Panc1 (cell line): ENCODE results near the gene TSSC4. TPM values are rescaled to one million over a fixed set of nuclear protein-coding genes. Genes with fewer than 3 reads are reported as not detected.

Source experiments
- ATAC-seq: fragments of 200-7000 bp; cut with Tn5 transposase; 2 replicates; pipeline ENCODE4 v1.9.1; 2020; ENCODE audit warnings: mild to moderate bottlenecking, moderate library complexity
- BruUV-seq: library from RNA; stranded (reverse); fragments of 400-500 nt; replicated peaks from 2 replicates; lab custom pipeline; 2021; lab: Mats Ljungman, UMichigan
- CTCF ChIA-PET: fragments of 300-600 bp; sonication (Branson Sonifier 250); formaldehyde crosslinking; loops from one replicate; lab custom pipeline; 2022; ENCODE audit warnings: antibody characterized with exemption; lab: Charles Lee
- POLR2A ChIA-PET: fragments of 300-600 bp; sonication (Branson Sonifier 250); formaldehyde crosslinking; loops from one replicate; lab custom pipeline; 2022; ENCODE audit warnings: antibody characterized with exemption; lab: Charles Lee
- DNase-seq: peaks from one replicate; pipeline ENCODE4 v3.0.0-alpha.2; 2010; ENCODE audit warnings: low read depth, low spot score
- H3K27ac ChIP-seq: 2 replicates; pipeline ENCODE4 v1.5.1; 2011; ENCODE audit warnings: mild to moderate bottlenecking, low read length, inconsistent platforms
- H3K27me3 ChIP-seq: fragments of 200-500 bp; sonication (Bioruptor generic); 2 replicates; pipeline ENCODE4 v1.6.0; 2014; ENCODE audit warnings: low read length, inconsistent platforms; ENCODE audit not compliant: control insufficient read depth, insufficient read depth
- H3K36me3 ChIP-seq: fragments of 200-500 bp; sonication (Bioruptor generic); 2 replicates; pipeline ENCODE4 v1.5.1; 2014; ENCODE audit warnings: inconsistent platforms, mild to moderate bottlenecking, low read length, moderate library complexity; ENCODE audit not compliant: control insufficient read depth, insufficient read depth
- H3K4me1 ChIP-seq: 2 replicates; pipeline ENCODE4 v1.5.1; 2011; ENCODE audit warnings: inconsistent platforms, mild to moderate bottlenecking, low read length, moderate library complexity; ENCODE audit not compliant: control insufficient read depth, insufficient read depth
- H3K4me3 ChIP-seq, 2 experiments: 2 replicates each; pipeline ENCODE4 v1.5.1; 2011 to 2012; ENCODE audit warnings: low read depth in 2 of 2, low read length in 2 of 2, mild to moderate bottlenecking in 2 of 2, inconsistent platforms in 1 of 2, moderate library complexity in 1 of 2
- H3K9me3 ChIP-seq: fragments of 200-500 bp; sonication (Bioruptor generic); 2 replicates; pipeline ENCODE4 v1.5.1; 2014; ENCODE audit warnings: low read depth, mild to moderate bottlenecking, inconsistent platforms, low read length, moderate library complexity; ENCODE audit not compliant: control insufficient read depth, insufficient read depth
- POLR2AphosphoS5 ChIP-seq: IDR thresholded peaks from 2 replicates; pipeline ENCODE4 v1.6.1; 2012; ENCODE audit warnings: mild to moderate bottlenecking, low read depth, low read length, moderate library complexity
- SIN3A ChIP-seq: IDR thresholded peaks from 2 replicates; pipeline ENCODE4 v1.6.1; 2012; ENCODE audit warnings: low read depth, mild to moderate bottlenecking, low read length, moderate library complexity, borderline replicate concordance; ENCODE audit not compliant: insufficient read depth
- TCF7L2 ChIP-seq: IDR thresholded peaks from 2 replicates; pipeline ENCODE4 v1.6.1; 2011; ENCODE audit warnings: mild to moderate bottlenecking, low read depth, low read length, inconsistent platforms
- in situ Hi-C: cut with HindIII; loops from 2 replicates; pipeline ENCODE4 v1.10.0; 2016; ENCODE audit warnings: low sequenced_read_pairs, low pct_unique_long_range_greater_than_20kb
- intact Hi-C: fragments of 100-400 bp; cut with micrococcal nuclease; formaldehyde crosslinking; loops from one replicate; pipeline ENCODE4 v1.10.0; 2022; ENCODE audit not compliant: unreplicated experiment
- total RNA-seq: library from RNA; stranded (reverse); gene quantifications from one replicate; pipeline ENCODE4 v1.2.1, GENCODE V29; 2021; ENCODE audit not compliant: unreplicated experiment
- TF ChIP-seq, protein P1 (sequence below), 2 experiments: IDR thresholded peaks; 2 replicates each; pipeline ENCODE4 v1.6.1; 2011 to 2012; ENCODE audit warnings: low read depth in 2 of 2, control low read depth in 1 of 2, low read length in 1 of 2, mild to moderate bottlenecking in 1 of 2, moderate library complexity in 1 of 2; ENCODE audit not compliant: insufficient read depth in 1 of 2
- TF ChIP-seq, protein P2 (sequence below): fragments of 450-650 bp; IDR thresholded peaks from 2 replicates; pipeline ENCODE4 v1.5.1; 2017; ENCODE audit warnings: mild to moderate bottlenecking

The TSSC4 gene
- total RNA-seq, 1 experiment from 2014 or later: 132 TPM

GRCh38 chr11:2365571-2366210 is 34.9 kb upstream of the TSSC4 start:
- POLR2A ChIA-PET: no interaction called here
- no peaks in the 10 kb centered on the region for H3K36me3 ChIP-seq

GRCh38 chr11:2366276-2366675 is 34.3 kb upstream of the TSSC4 start:
- TF ChIP-seq POLR2AphosphoS5 (no peak), SIN3A (no peak), TCF7L2 (no peak)
- TF ChIP-seq, protein P1, sequence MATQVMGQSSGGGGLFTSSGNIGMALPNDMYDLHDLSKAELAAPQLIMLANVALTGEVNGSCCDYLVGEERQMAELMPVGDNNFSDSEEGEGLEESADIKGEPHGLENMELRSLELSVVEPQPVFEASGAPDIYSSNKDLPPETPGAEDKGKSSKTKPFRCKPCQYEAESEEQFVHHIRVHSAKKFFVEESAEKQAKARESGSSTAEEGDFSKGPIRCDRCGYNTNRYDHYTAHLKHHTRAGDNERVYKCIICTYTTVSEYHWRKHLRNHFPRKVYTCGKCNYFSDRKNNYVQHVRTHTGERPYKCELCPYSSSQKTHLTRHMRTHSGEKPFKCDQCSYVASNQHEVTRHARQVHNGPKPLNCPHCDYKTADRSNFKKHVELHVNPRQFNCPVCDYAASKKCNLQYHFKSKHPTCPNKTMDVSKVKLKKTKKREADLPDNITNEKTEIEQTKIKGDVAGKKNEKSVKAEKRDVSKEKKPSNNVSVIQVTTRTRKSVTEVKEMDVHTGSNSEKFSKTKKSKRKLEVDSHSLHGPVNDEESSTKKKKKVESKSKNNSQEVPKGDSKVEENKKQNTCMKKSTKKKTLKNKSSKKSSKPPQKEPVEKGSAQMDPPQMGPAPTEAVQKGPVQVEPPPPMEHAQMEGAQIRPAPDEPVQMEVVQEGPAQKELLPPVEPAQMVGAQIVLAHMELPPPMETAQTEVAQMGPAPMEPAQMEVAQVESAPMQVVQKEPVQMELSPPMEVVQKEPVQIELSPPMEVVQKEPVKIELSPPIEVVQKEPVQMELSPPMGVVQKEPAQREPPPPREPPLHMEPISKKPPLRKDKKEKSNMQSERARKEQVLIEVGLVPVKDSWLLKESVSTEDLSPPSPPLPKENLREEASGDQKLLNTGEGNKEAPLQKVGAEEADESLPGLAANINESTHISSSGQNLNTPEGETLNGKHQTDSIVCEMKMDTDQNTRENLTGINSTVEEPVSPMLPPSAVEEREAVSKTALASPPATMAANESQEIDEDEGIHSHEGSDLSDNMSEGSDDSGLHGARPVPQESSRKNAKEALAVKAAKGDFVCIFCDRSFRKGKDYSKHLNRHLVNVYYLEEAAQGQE (IDR thresholded peaks at IDR 0.05; ENCODE audit: insufficient read depth in 1 of 2, low read depth in 2 of 2, low read length in 1 of 2): no peak
- TF ChIP-seq, protein P2, sequence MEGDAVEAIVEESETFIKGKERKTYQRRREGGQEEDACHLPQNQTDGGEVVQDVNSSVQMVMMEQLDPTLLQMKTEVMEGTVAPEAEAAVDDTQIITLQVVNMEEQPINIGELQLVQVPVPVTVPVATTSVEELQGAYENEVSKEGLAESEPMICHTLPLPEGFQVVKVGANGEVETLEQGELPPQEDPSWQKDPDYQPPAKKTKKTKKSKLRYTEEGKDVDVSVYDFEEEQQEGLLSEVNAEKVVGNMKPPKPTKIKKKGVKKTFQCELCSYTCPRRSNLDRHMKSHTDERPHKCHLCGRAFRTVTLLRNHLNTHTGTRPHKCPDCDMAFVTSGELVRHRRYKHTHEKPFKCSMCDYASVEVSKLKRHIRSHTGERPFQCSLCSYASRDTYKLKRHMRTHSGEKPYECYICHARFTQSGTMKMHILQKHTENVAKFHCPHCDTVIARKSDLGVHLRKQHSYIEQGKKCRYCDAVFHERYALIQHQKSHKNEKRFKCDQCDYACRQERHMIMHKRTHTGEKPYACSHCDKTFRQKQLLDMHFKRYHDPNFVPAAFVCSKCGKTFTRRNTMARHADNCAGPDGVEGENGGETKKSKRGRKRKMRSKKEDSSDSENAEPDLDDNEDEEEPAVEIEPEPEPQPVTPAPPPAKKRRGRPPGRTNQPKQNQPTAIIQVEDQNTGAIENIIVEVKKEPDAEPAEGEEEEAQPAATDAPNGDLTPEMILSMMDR: no peak
- ChIA-PET CTCF (interaction anchor here (0.6 kb wide), 1 partner anchor 491 kb away, joined by 8 read pairs; no protein-coding TSS in a partner anchor), POLR2A (interaction anchor here (0.6 to 1.5 kb wide), 2 partner anchors 10 to 77 kb away, joined by 3 to 8 read pairs; partner anchors contain the start of gene CD81)
- Histone ChIP-seq H3K36me3 (no peaks in the 10 kb centered on the region), H3K27ac (no peak overlapping the region), H3K4me1 (no peaks in the 10 kb centered on the region), H3K4me3 (no peak overlapping the region), H3K9me3 (no peaks in the 10 kb centered on the region), H3K27me3 (no peaks in the 10 kb centered on the region; the same call in 1 of the 2 replicates)
- no TSS peak for BruUV-seq
- in situ Hi-C loops: no loop called here
- no peak for ATAC-seq
- DNase-seq: no peak
- intact Hi-C loops: no loop called here

More at GRCh38 chr11:2365571-2366210, 34.9 kb upstream of the TSSC4 start:
- no peak for ATAC-seq
- no peak for DNase-seq
- Histone ChIP-seq H3K4me3 (no peak overlapping the region), H3K27ac (no peak overlapping the region), H3K27me3 (no peaks in the 10 kb centered on the region; the same call in 1 of the 2 replicates), H3K4me1 (no peaks in the 10 kb centered on the region), H3K9me3 (no peaks in the 10 kb centered on the region)
- no TSS peak for BruUV-seq
- in situ Hi-C loops: no loop called here
- intact Hi-C loops: no loop called here
- TF ChIP-seq, protein P2: no peak
- TF ChIP-seq, protein P1 (IDR thresholded peaks at IDR 0.05; ENCODE audit: insufficient read depth in 1 of 2, low read depth in 2 of 2, low read length in 1 of 2): no peak
- no peak for TF ChIP-seq POLR2AphosphoS5
- no peak for TF ChIP-seq TCF7L2
- no peak for TF ChIP-seq SIN3A
- CTCF ChIA-PET: no interaction called here
